Small intestine (tissue), 7 donors: ENCODE measurements around the gene CLMP. TPM values are rescaled to one million over a fixed set of nuclear protein-coding genes. Genes with fewer than 3 reads are reported as not detected.

ENCODE experiments used
- DNase-seq, 2 donors: peaks; one replicate each; pipeline versions ENCODE4 v3.0.0 to v3.0.0-alpha.2; 2013
- FAIRE-seq: peaks from 2 replicates; lab custom pipeline; 2012; peaks lifted over from hg19 to GRCh38; lab: Jason Lieb, UNC
- H3K27ac ChIP-seq, 3 donors: one replicate each; pipeline ENCODE4 v1.5.1; 2013; ENCODE audit warnings: low read length in 2 of 3, mild to moderate bottlenecking in 2 of 3, control low read depth in 1 of 3, inconsistent platforms in 1 of 3, low read depth in 1 of 3, moderate library complexity in 1 of 3
- H3K27me3 ChIP-seq, 3 donors: one replicate each; pipeline ENCODE4 v1.6.1; 2013; ENCODE audit warnings: low read length in 3 of 3, inconsistent platforms in 1 of 3; ENCODE audit not compliant: control insufficient read depth in 3 of 3, insufficient read depth in 3 of 3
- H3K36me3 ChIP-seq, 3 donors: one replicate each; pipeline ENCODE4 v1.6.1; 2013; ENCODE audit warnings: low read length in 3 of 3, inconsistent platforms in 1 of 3, low read depth in 1 of 3, mild to moderate bottlenecking in 1 of 3, moderate library complexity in 1 of 3; ENCODE audit not compliant: control insufficient read depth in 3 of 3, insufficient read depth in 2 of 3
- H3K4me1 ChIP-seq, 3 donors: one replicate each; pipeline ENCODE4 v1.6.1; 2013; ENCODE audit warnings: low read length in 2 of 3, inconsistent platforms in 1 of 3, low read depth in 1 of 3, mild to moderate bottlenecking in 1 of 3, moderate library complexity in 1 of 3; ENCODE audit not compliant: control insufficient read depth in 3 of 3, insufficient read depth in 2 of 3
- H3K4me3 ChIP-seq, 3 donors: one replicate each; pipeline ENCODE4 v1.5.1; 2013; ENCODE audit warnings: low read length in 3 of 3, control low read depth in 1 of 3, inconsistent platforms in 1 of 3, low read depth in 1 of 3, mild to moderate bottlenecking in 1 of 3, moderate library complexity in 1 of 3
- H3K9me3 ChIP-seq, 2 donors: one replicate each; pipeline ENCODE4 v1.6.1; 2013; ENCODE audit warnings: low read depth in 1 of 2, low read length in 1 of 2; ENCODE audit not compliant: control insufficient read depth in 2 of 2, insufficient read depth in 1 of 2
- WGBS, 3 donors: extraction: QIAGEN DNeasy Blood & Tissue Kit; methylation state at CpG; one replicate each; pipeline ENCODE4 v1.1.7; 2013; 5-methylcytosine and 5-hydroxymethylcytosine counted together
- polyA plus RNA-seq, 4 donors: library from polyadenylated mRNA; stranded (reverse) in 3 of 4; unstranded in 1 of 4; fragments of 200-250 nt in 3 of 4; fragments of 120-200 nt in 1 of 4; gene quantifications; one replicate each; pipeline versions ENCODE4 v1.2.1 to v1.2.3, GENCODE V29; 2013
- donor health status: healthy with polysubstance abuse.
- donor health status: control.
- donor health status: control.
- donor health status: Bipolar disorder and iron deficiency.
- donor health status: healthy.

CLMP gene
- polyA plus RNA-seq, 4 donors, result 0.22 to 12.2 (median 5.9) TPM

GRCh38 chr11:123235656-123236261 is 40.7 kb upstream of the CLMP start:
- FAIRE-seq, result no peak
- Histone ChIP-seq H3K36me3 (no peaks in the 10 kb centered on the region), H3K4me1 (peaks cover 3 to 30% (median 8%) of the 10 kb centered on the region in 3 donors), H3K4me3 (no peak overlapping the region), H3K27ac (peak overlapping the region in 1 of 3 donors; percentile 40), H3K27me3 (no peaks in the 10 kb centered on the region), H3K9me3 (no peaks in the 10 kb centered on the region)
- peak in 1 of 2 donors; percentile 10 for DNase-seq
- WGBS, 3 donors, result 55 to 77% (median 68%) methylated on average over 12 of the region's 12 CpGs

- Histone ChIP-seq H3K4me3 (no peak overlapping the region), H3K4me1 (peaks cover 3 to 36% (median 8%) of the 10 kb centered on the region in 3 donors), H3K9me3 (no peaks in the 10 kb centered on the region), H3K27ac (peak overlapping the region in 1 of 3 donors; percentile 18), H3K27me3 (no peaks in the 10 kb centered on the region), H3K36me3 (no peaks in the 10 kb centered on the region)
- FAIRE-seq (no peak), DNase-seq (peak in 1 of 2 donors; percentile 8)
- WGBS, 3 donors, result 61 to 73% (median 64%) methylated on average over 12 of the region's 12 CpGs
Measured at GRCh38 chr11:123235117-123235655, 40.1 kb upstream of the CLMP start.

- H3K36me3 ChIP-seq, result no peaks in the 10 kb centered on the region
- no peaks in the 10 kb centered on the region for H3K27me3 ChIP-seq
- DNase-seq (peak; percentile 71), FAIRE-seq (no peak)
- H3K9me3 ChIP-seq, result no peaks in the 10 kb centered on the region
- H3K27ac ChIP-seq, result peak overlapping the region; percentile 74 to 92 (median 80)
- 22 to 42% (median 24%) methylated on average over 3 of the region's 3 CpGs for WGBS, 3 donors
- no peak overlapping the region for H3K4me3 ChIP-seq
- peaks cover 3 to 37% (median 8%) of the 10 kb centered on the region in 3 donors for H3K4me1 ChIP-seq
Measured at GRCh38 chr11:123233975-123234334, 38.9 kb upstream of the CLMP start.

- WGBS, 3 donors, result 44 to 57% (median 53%) methylated on average over 6 of the region's 6 CpGs
- Histone ChIP-seq H3K36me3 (no peaks in the 10 kb centered on the region), H3K27ac (peak overlapping the region; percentile 74 to 92 (median 80)), H3K27me3 (no peaks in the 10 kb centered on the region), H3K4me3 (no peak overlapping the region), H3K4me1 (peaks cover 3 to 37% (median 8%) of the 10 kb centered on the region in 3 donors), H3K9me3 (no peaks in the 10 kb centered on the region)
- DNase-seq (peak; percentile 64 to 65), FAIRE-seq (peak; percentile 19)
Measured at GRCh38 chr11:123233280-123233974, 38.4 kb upstream of the CLMP start.

- H3K36me3 ChIP-seq, result no peaks in the 10 kb centered on the region
- no peaks in the 10 kb centered on the region for H3K27me3 ChIP-seq
- H3K27ac ChIP-seq, result peak overlapping the region in 1 of 3 donors; percentile 52
- peaks cover 3 to 37% (median 8%) of the 10 kb centered on the region in 3 donors for H3K4me1 ChIP-seq
- WGBS, 3 donors, result 69 to 93% (median 93%) methylated on average over 3 of the region's 3 CpGs
- H3K4me3 ChIP-seq, result no peak overlapping the region
- no peaks in the 10 kb centered on the region for H3K9me3 ChIP-seq
- DNase-seq, result no peak
- FAIRE-seq, result no peak
Measured at GRCh38 chr11:123231777-123232176, 36.7 kb upstream of the CLMP start.

GRCh38 chr11:123231256-123231655 is 36.2 kb upstream of the CLMP start:
- FAIRE-seq, result no peak
- peak overlapping the region in 2 of 3 donors; percentile 8 to 52 for H3K27ac ChIP-seq
- WGBS, 3 donors, result 33 to 44% (median 44%) methylated on average over 6 of the region's 6 CpGs
- peak; percentile 67 to 86 for DNase-seq
- no peaks in the 10 kb centered on the region for H3K36me3 ChIP-seq
- H3K4me3 ChIP-seq, result no peak overlapping the region
- no peaks in the 10 kb centered on the region for H3K27me3 ChIP-seq
- peaks cover 3 to 37% (median 8%) of the 10 kb centered on the region in 3 donors for H3K4me1 ChIP-seq
- no peaks in the 10 kb centered on the region for H3K9me3 ChIP-seq

- Histone ChIP-seq H3K4me3 (no peak overlapping the region), H3K4me1 (peaks cover 3 to 37% (median 8%) of the 10 kb centered on the region in 3 donors), H3K9me3 (no peaks in the 10 kb centered on the region), H3K27ac (peak overlapping the region in 1 of 3 donors; percentile 52), H3K36me3 (no peaks in the 10 kb centered on the region), H3K27me3 (peaks cover 0 to 2% (median 0%) of the 10 kb centered on the region in 3 donors)
- DNase-seq, result no peak
- no peak for FAIRE-seq
- 90 to 92% (median 91%) methylated on average over 3 of the region's 3 CpGs for WGBS, 3 donors
Measured at GRCh38 chr11:123230346-123230745, 35.3 kb upstream of the CLMP start.

GRCh38 chr11:123228496-123229163 is 33.6 kb upstream of the CLMP start:
- Histone ChIP-seq H3K4me1 (peaks cover 3 to 28% (median 3%) of the 10 kb centered on the region in 3 donors), H3K36me3 (no peaks in the 10 kb centered on the region), H3K27me3 (peaks cover 0 to 2% (median 0%) of the 10 kb centered on the region in 3 donors), H3K27ac (no peak overlapping the region), H3K4me3 (no peak overlapping the region), H3K9me3 (no peaks in the 10 kb centered on the region)
- 87% methylated on average over 8 of the region's 8 CpGs for WGBS, 3 donors
- no peak for DNase-seq
- FAIRE-seq, result no peak
